ENCODE measurements around the gene MAST4.

The MAST4 gene

DNA sequence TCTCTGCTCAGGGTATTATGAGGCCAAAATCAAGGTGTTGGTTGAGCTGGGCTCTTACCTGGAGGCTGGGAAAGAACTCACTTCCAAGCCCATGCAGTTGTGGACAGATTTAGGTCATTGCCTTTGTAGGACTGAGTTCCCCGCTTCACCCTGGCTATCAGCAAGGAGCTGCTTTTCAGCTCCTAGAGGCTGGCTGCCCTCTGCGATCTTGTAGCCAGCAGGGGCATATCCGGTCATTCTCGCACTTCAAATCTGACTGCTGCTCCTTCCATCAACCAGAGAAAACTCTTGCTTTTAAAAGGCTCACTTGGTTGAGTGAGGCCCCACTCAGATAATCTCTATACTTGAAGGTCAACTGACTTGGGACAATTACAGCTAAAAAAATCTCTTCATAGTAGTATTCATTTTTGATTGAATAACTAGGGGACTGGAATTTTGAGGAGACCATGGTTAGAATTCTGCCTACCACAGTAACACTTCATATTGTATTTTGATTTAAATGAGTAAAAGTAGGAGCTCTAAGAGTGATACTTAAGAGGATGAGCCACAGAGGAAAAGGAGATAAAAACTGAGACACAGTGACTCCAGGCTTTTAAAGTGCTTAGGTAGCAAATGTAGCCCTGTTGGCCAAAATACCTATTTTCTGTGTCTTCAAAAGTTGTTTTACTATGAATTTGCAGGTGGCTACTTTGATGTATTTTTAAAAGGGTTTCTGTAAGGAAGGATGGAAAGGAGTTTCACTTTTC, 463.0 kb downstream of the MAST4 start:
- FAIRE-seq = no peak

DNA sequence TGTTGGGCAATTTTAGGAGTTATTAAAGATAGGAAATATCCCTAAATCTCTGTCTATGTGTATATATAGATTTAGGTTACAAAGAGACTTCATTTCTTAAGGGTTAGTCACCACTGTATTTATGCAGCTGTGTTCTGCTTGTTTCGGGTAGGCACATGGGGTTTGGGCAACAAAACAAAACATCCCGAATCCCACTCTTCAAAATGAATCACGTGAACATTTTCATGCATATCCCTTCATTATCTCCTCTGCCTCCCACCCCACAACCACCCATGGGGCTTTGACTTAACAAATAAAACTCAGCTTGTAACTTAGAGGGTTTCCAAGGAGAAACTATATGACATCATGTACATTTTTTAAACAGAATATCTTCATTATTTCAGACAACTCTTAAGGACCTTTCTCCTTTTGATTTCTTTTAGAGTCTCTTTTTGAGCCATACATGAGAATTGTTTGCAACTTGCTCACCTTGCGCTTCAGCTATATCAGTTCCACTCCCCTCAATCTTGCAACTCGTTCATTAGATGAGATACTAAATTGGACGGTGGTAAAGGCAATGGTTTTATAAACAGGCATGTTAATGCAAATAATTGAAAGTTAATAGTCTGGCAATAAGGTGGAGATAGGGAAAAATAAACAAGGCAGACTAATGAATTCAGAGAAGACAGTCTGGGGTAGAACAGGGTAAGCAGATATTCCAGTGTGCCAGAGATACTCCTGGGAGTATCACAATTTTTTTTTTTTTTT, 463.7 kb downstream of the MAST4 start:
- no peak for FAIRE-seq

DNA sequence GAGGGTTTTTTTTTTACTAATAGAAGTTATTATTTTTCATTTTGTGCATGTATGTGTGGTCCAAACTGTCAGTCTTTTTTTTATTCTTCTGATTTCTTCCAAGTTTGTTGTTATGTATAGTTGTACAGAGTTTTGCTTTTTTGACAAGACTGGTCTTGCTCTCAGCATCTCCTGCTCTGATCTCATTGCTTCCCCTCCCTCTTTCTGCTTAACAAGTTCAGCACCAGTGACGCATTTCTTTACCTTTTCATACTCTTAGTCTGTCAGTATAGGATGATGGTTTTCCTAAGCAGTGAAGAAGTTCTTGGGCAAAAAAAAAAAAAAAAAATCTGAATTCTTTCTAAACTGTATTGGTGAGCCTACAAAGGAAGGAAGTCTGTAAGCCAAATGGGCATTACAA, 465.3 kb downstream of the MAST4 start:
- FAIRE-seq = no peak

DNA sequence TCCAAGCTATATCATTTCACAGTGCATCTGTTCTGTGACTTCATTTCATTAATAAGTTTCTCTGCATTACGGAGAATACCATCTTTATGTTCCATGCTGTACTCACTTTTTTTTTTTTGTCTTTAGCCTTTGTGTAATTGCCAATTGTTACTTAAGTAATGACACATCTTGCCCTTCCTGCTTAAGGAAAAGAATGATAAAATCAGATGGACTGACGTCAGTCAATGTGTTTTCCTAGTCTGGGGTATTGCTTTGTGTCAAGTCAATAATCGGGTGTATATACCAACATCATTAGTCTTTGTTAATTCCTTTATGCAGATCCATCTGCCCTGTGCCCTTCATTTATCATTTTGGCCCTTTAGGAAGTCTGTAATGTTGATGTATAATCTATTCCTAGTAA, 466.9 kb downstream of the MAST4 start:
- no peak for FAIRE-seq

DNA sequence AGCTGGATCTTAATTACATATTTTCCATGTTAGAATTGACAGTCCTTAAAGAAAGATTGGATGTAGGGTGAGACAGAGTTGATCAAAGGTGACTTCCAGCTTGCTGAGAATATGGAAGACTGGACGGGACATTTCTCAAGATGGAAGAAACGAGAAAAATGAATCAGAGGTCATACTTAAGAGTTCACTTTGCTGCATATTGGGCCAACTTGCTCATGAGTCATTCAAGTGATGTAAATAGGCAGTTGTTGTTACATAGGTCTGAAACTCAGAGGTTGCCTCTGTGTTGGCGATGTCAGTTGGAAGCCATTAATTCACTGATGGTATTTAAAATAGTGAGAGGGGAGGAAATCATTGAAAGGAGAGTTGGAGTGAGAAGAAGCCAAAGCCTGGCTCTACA, 467.6 kb downstream of the MAST4 start:
- FAIRE-seq = no peak

DNA sequence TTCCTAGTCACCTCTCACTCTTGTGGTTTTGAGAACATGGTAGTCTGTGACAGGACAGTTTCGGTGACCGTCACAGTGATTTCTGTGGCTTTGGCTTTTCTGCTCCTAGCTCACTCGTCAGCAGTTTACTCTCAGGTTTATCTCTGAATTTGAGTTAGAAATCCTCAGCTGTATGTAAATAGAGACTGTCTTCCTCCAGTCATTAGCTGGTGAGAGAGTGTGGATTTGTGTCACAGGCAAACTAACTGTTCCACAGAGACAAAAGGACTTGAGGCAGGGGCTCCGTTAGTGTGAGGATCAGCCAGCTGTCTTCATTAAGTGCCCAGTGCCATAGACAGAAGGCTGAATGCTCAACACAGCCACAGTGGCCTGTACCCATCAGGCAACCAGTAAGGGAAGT, 469.0 kb downstream of the MAST4 start:
- FAIRE-seq = no peak

DNA sequence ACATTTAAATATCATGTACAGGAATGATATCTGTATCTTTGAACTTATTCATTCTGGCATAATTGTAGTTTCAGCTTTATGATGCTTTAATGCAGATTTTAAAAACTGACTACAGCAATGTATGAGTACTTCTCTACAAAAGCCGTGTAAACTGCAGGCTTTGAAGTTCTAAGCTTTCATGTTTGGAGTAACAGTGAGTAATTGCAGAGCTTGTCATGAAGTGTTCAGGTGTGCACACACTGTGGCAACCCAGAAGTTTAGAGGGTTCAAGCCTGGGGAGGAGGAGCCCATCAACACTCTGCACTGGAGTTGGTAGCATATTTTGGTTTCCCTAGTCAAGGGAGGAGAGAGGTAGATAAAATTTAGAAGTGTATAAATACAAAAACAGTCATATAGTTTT, 469.5 kb downstream of the MAST4 start:
- no peak for FAIRE-seq

DNA sequence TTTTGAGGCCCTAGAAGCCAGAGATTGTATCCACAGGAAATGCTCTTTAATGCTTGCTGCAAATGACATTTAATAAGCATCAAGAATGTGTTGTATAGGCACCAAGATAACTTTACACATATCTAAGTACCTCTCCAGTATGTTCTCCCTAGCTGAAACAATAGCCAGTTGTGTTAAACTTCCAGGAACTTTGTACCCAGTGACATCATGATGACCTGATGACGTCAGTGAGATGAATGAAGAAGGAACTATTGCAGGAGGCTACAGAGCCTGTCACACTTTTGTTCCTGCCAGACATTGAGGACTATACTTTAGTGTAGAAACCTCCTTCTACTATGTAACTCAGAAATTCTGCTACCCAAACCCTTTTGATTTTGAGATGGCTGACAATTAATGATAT, 470.6 kb downstream of the MAST4 start:
- FAIRE-seq = no peak

DNA sequence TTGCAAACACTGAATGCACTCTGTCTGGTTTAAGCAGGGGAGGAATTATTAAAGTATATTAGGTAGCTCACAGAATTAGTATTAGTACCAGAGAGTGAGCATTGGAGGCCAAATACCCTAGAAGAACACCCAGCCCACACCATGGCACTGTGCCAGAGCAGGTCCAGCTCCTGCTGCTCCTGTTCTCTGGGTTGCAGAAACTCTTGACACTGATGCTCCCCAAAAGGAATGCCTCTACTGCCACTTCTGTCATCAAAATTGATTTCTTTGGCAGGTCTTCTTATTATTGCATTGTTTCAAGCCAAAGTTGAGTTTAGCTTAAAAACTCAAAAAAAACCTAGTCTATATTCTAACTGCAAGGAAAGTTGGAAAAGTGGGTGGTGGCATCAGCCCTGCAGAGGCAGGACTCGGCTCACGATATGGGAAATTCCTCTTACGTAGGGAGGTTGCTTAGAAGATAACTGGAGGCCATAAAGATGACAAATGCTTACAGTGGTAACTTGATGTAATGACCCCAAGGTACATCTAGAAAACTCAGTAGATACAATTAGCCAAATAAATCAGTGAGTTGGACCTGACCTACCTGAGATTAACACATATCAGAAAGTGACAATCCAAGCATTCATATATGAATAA, 477.0 kb downstream of the MAST4 start:
- no peak for FAIRE-seq

DNA sequence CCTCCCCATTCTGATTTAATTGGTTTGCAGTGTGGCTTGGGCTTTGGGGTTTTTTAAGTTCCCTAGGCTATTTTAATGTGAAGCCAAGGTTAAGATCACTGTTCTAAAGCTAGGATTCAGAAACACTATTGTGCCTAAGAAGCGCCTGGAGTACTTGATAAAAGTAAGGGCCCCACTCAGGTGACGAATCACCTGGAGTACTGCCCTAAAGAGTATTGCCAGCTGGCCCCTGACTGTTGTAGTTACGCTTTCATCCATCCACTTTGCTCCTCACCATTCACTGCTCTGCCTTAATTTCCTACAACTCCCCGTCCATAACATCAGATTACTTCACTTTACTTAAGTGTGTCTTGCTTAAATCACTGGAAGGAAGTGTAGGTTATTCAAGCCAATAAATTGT, 481.1 kb downstream of the MAST4 start:
- FAIRE-seq = no peak

DNA sequence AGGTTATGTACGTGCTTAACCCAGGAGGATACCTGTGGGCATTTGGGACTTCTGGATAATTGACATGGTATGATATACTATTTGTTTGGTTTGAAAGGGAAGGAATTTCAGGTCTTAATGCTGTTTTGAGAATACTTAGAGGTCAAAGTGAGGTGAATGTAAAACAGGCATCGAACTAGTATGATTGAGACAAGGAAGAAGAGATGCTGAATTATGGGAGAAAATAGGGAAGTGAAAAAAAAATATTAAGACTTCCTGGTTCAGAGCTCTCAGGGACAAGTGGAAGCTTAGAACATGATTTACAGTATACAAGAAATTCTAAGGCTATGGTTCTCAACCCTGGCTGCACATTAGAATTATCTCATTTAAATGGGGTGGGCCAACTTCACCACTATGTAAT, 485.1 kb downstream of the MAST4 start:
- no peak for FAIRE-seq

DNA sequence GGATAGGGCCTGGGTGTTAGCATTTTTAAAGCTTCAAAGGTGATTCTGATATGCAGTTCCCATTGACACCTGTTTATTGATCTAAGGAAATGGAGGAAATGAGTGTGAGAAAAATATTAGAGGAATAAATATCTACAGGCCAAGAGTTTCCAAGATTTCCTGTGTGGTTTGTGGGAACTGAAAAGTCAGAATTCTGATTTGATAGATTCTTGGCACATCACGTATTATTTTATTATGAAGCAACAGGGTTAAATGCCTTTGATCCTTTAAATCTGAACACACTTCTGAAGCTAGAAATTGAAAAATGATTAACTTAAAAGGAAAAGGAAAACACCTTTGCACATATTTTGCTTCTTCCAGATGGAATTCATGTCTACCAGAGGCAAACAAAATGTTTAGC, 486.7 kb downstream of the MAST4 start:
- FAIRE-seq = no peak

DNA sequence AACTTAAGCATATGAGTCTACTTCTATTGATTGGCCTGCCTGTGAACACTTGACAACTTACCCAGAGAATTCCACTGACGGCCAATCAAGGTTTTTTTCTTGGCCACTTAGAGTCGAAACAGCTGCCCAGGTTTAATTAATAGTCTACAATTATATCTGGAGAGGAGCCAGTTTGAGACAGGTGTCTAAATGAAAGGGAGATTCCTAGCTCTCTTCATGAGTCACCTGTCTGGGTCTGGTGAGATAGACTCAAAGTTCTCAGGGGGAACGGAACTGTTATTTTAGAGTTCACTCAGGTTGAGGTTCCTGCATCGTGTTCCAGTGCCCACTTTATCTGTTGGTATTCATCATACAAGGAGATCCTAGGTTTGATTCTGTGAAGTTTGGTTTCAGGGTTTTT, 489.4 kb downstream of the MAST4 start:
- no peak for FAIRE-seq

DNA sequence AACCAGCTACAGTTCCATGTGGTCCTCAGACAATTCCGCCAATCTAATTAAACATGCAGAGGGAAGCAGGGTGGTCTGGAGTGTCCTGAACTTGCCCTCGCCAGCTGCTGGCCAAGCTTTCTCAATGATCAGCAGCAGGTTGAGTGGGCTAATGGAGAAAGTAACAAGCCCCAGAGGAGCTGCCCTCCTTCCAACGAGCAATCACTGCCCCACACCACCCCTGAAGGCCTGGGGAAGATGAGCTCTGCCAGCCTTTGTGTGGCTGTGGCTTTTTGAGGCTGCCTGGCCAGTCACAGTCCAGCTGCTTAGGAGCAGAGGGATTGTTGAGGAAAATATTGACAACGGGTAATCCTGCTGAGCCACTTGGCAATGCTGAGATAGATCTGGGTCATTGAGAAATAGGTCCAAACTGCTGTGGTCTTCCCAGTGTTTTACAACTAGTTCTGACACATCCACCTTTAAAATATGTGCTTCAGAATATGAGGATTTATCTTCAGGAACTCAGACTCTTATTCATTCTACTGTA, 493.1 kb downstream of the MAST4 start:
- no peak for FAIRE-seq

DNA sequence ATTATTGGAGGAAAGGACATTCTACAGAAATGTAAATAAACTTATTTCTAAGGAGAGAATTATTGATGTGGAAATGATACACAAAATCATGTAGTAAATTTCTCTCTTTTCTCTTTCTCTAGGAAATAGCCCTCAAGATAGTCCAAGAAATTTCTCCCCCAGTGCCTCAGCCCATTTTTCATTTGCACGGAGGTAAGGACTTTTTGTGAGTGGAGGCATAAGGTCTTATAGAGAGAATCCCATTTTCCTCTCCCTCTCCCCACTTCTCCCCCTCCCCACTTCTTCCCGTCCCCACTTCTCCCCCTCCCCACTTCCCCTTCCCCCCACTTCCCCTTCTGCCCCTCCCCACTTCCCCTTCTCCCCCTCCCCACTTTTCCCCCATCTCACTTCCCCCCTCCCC, 493.8 kb downstream of the MAST4 start:
- no peak for FAIRE-seq

DNA sequence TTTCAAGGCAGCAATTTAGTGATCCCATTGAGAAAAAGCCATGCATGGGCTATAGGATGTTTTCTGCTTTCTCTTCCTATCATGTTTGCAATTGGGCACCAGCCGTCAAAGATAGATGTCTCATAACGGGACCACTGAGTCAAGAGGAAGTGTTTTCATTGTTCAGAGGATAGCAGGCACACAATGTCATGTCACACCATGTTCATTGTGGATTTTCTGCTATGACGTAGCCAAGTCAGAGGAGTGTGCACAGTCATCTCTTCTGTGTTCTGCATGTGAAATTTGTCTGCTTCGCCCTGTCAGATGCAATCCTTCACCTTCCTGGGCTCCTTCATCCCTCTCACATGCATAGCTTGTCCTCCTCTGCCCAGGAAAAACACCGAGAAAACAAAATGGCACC, 494.4 kb downstream of the MAST4 start:
- FAIRE-seq = no peak

DNA sequence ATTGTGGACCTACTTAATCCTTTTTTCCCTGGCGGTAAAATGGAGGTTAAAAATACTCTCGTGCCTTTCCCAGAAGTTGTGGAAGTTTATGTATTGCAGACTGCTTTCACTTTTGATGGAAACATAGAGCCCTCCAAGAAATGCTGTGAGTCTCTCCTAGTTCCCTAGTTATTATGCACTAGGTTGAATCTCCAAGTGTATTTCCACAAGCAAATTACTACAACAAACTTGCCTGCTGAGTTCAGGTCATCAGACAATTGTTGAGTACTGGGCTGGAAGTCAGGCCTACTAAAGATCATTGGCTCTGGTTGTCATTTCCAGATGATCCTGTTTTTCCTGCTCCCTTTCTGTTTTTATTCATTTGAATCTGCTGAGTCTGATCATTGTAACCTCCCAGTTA, 496.3 kb downstream of the MAST4 start:
- FAIRE-seq = no peak

DNA sequence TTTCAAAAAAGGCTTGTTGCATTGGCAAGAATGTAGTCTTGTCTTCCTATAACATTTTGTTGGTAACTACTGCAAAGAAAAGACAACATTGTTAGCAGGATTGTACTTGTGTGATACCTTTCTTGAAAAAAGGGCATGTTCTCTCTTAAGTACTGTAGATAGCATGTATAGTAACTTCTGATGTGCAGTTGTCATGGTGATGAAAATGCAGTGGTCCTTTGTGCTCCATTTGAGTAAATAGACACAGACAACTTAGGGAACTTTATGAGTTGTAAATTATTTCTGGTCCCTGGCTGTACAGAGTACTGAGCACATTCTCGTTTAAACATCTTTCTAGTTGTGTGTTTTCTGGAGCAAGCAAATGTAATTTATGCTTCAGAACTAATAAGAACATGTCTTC, 497.1 kb downstream of the MAST4 start:
- no peak for FAIRE-seq

DNA sequence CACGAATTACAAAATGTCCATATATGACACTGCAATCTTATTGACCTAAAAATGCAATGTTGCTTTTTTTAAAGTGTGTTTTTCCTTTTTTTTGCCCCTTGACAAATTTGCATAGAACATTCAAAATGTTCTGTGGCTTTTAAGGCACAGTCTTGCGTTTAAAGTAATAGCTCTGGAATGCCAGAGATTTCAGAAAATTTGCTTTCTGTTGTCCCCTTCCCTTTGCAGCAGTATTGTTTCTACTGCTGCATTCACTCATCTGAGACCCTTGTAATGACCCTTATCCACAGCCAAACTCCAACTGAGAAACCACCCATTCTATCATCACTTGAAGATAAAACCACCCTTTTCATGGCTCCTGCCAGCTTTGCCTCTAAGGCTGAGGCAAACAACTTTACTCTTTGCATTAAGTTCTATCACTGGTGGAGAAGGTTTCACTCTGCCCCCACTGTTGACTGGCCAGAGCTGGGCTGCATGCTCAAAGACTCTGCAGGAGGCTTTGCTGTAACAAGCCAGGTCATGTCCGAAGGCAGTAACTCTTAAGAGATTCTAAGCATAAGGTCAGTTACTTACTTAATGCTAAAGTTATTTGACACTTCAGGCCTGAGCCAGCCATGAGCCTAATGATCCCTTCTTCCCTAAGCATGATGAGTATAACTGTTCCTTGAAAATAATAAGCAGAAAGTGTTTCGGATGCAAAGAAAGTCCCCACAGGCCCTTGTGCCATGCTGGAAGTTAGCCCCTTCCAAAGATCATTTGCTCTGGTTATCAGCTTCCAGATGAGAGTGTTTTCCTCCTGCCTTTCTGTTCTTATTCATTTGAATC, 498.5 kb downstream of the MAST4 start:
- no peak for FAIRE-seq

DNA sequence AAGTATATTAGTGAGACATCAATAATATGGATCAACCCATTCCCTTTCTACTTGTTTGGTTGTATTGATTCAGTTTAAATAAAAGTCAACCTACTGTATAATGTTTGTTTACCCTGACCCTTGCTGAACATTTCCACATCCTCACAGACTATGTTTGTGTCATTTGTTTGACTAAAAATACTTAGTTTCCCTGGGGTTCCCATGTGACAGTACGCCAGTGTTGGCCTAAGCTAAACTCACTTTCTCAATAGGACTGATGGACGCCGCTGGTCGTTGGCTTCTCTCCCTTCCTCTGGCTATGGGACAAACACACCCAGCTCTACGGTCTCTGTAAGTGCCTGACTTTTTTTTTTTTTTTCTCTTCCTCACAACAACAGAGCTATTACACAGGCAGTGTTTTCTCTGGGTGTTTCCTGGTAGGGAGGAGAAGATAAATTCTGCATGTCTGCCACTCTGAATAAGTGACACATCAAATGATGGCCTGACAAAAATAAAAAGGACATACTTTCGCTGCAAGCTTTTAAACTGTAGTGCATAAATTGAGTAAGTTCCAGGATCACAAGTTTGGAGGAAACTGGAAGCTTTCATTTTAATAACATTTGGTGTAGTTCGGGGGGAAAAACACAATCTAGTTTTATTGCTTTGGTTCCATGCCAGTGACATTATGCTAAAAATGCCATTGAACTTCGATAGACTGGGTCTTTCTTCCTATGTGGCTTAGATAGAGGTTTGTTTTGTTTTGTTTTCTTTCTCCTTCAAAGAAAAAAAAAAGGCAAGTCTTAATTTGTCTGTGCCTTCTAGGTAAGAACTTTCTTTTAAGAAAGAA, 499.4 kb downstream of the MAST4 start:
- no peak for FAIRE-seq

DNA sequence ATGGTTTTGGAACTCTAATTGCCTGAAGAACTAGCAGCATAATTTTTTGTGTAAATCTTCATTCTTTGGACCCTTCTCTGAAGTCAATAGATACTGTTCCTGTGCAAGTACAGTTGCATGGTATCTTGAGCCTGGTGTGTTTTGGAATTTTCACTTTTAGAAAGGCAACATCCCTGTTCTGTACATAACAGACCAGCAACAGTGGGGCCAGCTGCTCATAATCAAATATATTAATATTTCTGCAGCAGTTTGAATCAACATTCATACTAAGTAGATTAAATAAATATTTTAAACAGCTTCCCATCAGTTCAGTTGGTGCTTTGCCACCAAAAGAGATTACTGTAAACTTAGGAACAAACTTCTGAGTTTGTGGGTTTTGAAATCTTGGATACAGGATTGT, 502.5 kb downstream of the MAST4 start:
- FAIRE-seq = no peak

DNA sequence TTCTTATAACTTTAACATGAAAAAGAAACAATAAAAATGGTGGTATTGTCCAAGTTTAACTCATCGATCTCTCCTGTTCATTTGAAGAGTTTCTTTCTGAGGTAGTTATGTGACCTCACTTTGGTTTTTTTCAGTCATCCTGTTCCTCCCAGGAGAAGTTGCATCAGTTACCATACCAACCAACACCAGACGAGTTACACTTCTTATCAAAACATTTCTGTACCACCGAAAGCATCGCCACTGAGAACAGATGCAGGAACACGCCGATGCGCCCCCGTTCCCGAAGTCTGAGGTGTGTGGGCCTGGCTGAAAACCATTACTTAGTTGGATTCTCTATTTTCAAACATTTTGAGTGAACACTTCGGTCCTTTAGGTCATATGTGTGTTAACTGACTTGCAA, 504.1 kb downstream of the MAST4 start:
- no peak for FAIRE-seq

Measured in A204.1 (cell line).